Parathyroid adenoma (tissue), 2 donors: ENCODE data around the gene JMJD8.

Experiments
- H2AFZ ChIP-seq: fragments of 300-600 bp; sonication (generic); one replicate; pipeline ENCODE4 v1.7.0; 2017; ENCODE audit warnings: antibody characterized with exemption, mild to moderate bottlenecking
- H3K27ac ChIP-seq: fragments of 300-600 bp; sonication (generic); one replicate; pipeline ENCODE4 v1.7.0; 2017
- H3K27me3 ChIP-seq: fragments of 300-600 bp; sonication (generic); one replicate; pipeline ENCODE4 v1.7.0; 2017; ENCODE audit warnings: low read length; ENCODE audit not compliant: control insufficient read depth, insufficient read depth
- H3K36me3 ChIP-seq: fragments of 300-600 bp; sonication (generic); one replicate; pipeline ENCODE4 v1.7.0; 2017; ENCODE audit warnings: low read length; ENCODE audit not compliant: control insufficient read depth, insufficient read depth
- H3K4me1 ChIP-seq: fragments of 300-600 bp; sonication (generic); one replicate; pipeline ENCODE4 v1.7.0; 2017; ENCODE audit warnings: control low read depth
- H3K4me2 ChIP-seq: fragments of 300-600 bp; sonication (generic); one replicate; pipeline ENCODE4 v1.7.0; 2017; ENCODE audit warnings: low read length
- H3K4me3 ChIP-seq: fragments of 300-600 bp; sonication (generic); one replicate; pipeline ENCODE4 v1.7.0; 2017; ENCODE audit warnings: low read depth, low read length
- H3K79me2 ChIP-seq: fragments of 300-600 bp; sonication (generic); one replicate; pipeline ENCODE4 v1.7.0; 2017; ENCODE audit warnings: control low read depth
- H3K9ac ChIP-seq: fragments of 300-600 bp; sonication (generic); one replicate; pipeline ENCODE4 v1.7.0; 2017; ENCODE audit warnings: mild to moderate bottlenecking
- H3K9me3 ChIP-seq: fragments of 300-600 bp; sonication (generic); one replicate; pipeline ENCODE4 v1.7.0; 2017; ENCODE audit warnings: low read length; ENCODE audit not compliant: control insufficient read depth
- CTCF ChIP-seq: fragments of 300-600 bp; sonication (generic); IDR thresholded peaks from one replicate; pipeline ENCODE4 v1.7.0; 2017; ENCODE audit warnings: antibody characterized with exemption, mild to moderate bottlenecking
- donor health status: primary hyperparathyroidism.

Gene JMJD8

GRCh38 chr16:670485-671352 lies 13.4 kb downstream of the JMJD8 start:
- Histone ChIP-seq H3K36me3 (no peaks in the 10 kb centered on the region), H3K9me3 (no peaks in the 10 kb centered on the region), H3K27ac (no peak overlapping the region), H3K27me3 (no peaks in the 10 kb centered on the region), H3K79me2 (peaks cover 5% of the 10 kb centered on the region), H3K4me3 (no peak overlapping the region), H3K4me2 (no peak overlapping the region), H3K4me1 (peaks cover 10% of the 10 kb centered on the region), H3K9ac (no peak overlapping the region), H2AFZ (no peak overlapping the region)
- no peak for TF ChIP-seq CTCF

- H3K79me2 ChIP-seq: peaks cover 5% of the 10 kb centered on the region
- H3K27ac ChIP-seq: no peak overlapping the region
- H3K27me3 ChIP-seq: no peaks in the 10 kb centered on the region
- H3K9ac ChIP-seq: no peak overlapping the region
- H3K4me1 ChIP-seq: peaks cover 10% of the 10 kb centered on the region
- no peak overlapping the region for H2AFZ ChIP-seq
- no peak overlapping the region for H3K4me3 ChIP-seq
- H3K9me3 ChIP-seq: no peaks in the 10 kb centered on the region
- TF ChIP-seq CTCF: no peak
- H3K36me3 ChIP-seq: no peaks in the 10 kb centered on the region
- H3K4me2 ChIP-seq: no peak overlapping the region
Measured at GRCh38 chr16:669666-670065, 14.5 kb downstream of the JMJD8 start.

- Histone ChIP-seq H3K4me1 (peaks cover 10% of the 10 kb centered on the region), H3K9ac (peak overlapping the region; percentile 77), H3K4me2 (peak overlapping the region; percentile 91), H3K27me3 (no peaks in the 10 kb centered on the region), H3K79me2 (peaks cover 5% of the 10 kb centered on the region), H3K27ac (peak overlapping the region; percentile 60), H3K4me3 (peak overlapping the region; percentile 88), H2AFZ (peak overlapping the region; percentile 93), H3K36me3 (no peaks in the 10 kb centered on the region), H3K9me3 (no peaks in the 10 kb centered on the region)
- no peak for TF ChIP-seq CTCF
Measured at GRCh38 chr16:668519-669171, 15.5 kb downstream of the JMJD8 start.

GRCh38 chr16:667780-668518 lies 16.2 kb downstream of the JMJD8 start, which contains the start of gene RHOT2:
Gene RHOT2, plus strand, starts transcription at chr16:668132. Its CDS starts 68 bp downstream, at chr16:668200.
- no peaks in the 10 kb centered on the region for H3K27me3 ChIP-seq
- peak within 1 kb of the TSS; percentile 88 for H3K4me3 ChIP-seq
- peaks cover 10% of the 10 kb centered on the region for H3K4me1 ChIP-seq
- H3K9me3 ChIP-seq: no peaks in the 10 kb centered on the region
- peak; percentile 98 for TF ChIP-seq CTCF
- H3K27ac ChIP-seq: peak within 1 kb of the TSS; percentile 60
- peaks cover 5% of the 10 kb centered on the region for H3K79me2 ChIP-seq
- no peaks in the 10 kb centered on the region for H3K36me3 ChIP-seq
- peak within 1 kb of the TSS; percentile 77 for H3K9ac ChIP-seq
- peak within 1 kb of the TSS; percentile 93 for H2AFZ ChIP-seq
- peak within 1 kb of the TSS; percentile 91 for H3K4me2 ChIP-seq
